Measurements from ENCODE around the gene IRS2. TPM values are rescaled to one million over a fixed set of nuclear protein-coding genes. Genes with fewer than 3 reads are reported as not detected.

The IRS2 gene
- polyA plus RNA-seq, 1 of the 3 experiments (the other 2 are of a cell fraction) = 7.0 TPM

- ChIA-PET CTCF (interaction anchor here (1.1 to 1.6 kb wide), 2 partner anchors 11 to 21 kb away, joined by 3 to 5 read pairs; no protein-coding TSS in a partner anchor), POLR2A (no interaction called here)
- Histone ChIP-seq H3F3A (replicated peaks; ENCODE audit: insufficient read depth) (no peaks in the 10 kb centered on the region), H3K9ac (no peak overlapping the region), H3K27me3 (ENCODE audit: insufficient read depth) (no peaks in the 10 kb centered on the region; the same call in 1 of the 2 replicates), H3K4me3 (ENCODE audit: low read depth in 2 of 2, low read length in 1 of 2) (no peak overlapping the region), H2AFZ (ENCODE audit: low read depth) (no peak overlapping the region), H3K4me2 (no peak overlapping the region), H3K9me2 (no peaks in the 10 kb centered on the region), H3K36me3 (replicated peaks in 1 of 2; ENCODE audit: control insufficient read depth in 1 of 2, insufficient read depth in 2 of 2, low read length in 1 of 2) (no peaks in the 10 kb centered on the region), H3K27ac (ENCODE audit: low read depth in 2 of 2, low read length in 1 of 2) (no peak overlapping the region), H4K20me1 (ENCODE audit: insufficient read depth) (no peaks in the 10 kb centered on the region), H3K79me2 (ENCODE audit: insufficient read depth) (no peaks in the 10 kb centered on the region), H3K4me1 (ENCODE audit: control insufficient read depth in 1 of 2, insufficient read depth in 2 of 2, low read depth in 1 of 2, low read length in 1 of 2) (peaks cover 0 to 18% of the 10 kb centered on the region in 2 experiments; a peak in 1 of 4 replicates), H3K9me3 (no peaks in the 10 kb centered on the region)
- no peak for TF ChIP-seq TCF12 (IDR thresholded peaks at IDR 0.05)
- TF ChIP-seq, protein P1, sequence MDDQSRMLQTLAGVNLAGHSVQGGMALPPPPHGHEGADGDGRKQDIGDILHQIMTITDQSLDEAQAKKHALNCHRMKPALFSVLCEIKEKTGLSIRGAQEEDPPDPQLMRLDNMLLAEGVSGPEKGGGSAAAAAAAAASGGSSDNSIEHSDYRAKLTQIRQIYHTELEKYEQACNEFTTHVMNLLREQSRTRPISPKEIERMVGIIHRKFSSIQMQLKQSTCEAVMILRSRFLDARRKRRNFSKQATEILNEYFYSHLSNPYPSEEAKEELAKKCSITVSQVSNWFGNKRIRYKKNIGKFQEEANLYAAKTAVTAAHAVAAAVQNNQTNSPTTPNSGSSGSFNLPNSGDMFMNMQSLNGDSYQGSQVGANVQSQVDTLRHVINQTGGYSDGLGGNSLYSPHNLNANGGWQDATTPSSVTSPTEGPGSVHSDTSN (IDR thresholded peaks at IDR 0.05) = no peak
- 83% methylated on average over 3 of the region's 3 CpGs for WGBS (ENCODE audit: low lambda C conversion rate)
- DNase-seq = no peak
These were observed 63.3 kb downstream of the IRS2 start for GRCh38 chr13:109723046-109723445.

DNA sequence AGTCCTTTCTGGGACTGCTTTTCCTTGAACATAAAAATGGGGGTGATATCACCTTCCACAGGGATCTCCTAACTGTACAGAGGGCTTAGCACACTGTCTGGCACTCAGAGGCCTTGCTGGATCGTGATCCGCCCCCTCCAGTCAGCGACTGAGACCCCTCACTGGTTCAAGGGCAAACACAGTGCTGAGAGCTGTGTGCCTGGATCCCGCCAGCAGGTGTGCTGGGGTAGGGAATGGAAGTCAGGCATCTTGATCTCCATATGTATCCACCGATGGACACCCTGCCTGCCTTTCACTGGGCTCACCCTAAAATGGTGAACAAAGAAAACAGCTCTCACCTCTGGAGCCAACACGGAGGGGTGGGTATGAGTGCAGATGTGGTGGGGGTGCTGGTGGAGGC lies 64.3 kb downstream of the IRS2 start:
- POLR2A ChIA-PET = no interaction called here
- Histone ChIP-seq H3K9me3 (no peaks in the 10 kb centered on the region), H3K9me2 (no peaks in the 10 kb centered on the region), H3K9ac (no peak overlapping the region), H3K79me2 (ENCODE audit: insufficient read depth) (no peaks in the 10 kb centered on the region), H3K4me2 (no peak overlapping the region), H4K20me1 (ENCODE audit: insufficient read depth) (no peaks in the 10 kb centered on the region), H3K4me3 (ENCODE audit: low read depth in 2 of 2, low read length in 1 of 2) (no peak overlapping the region), H3K4me1 (ENCODE audit: control insufficient read depth in 1 of 2, insufficient read depth in 2 of 2, low read depth in 1 of 2, low read length in 1 of 2) (peaks cover 0 to 14% of the 10 kb centered on the region in 2 experiments; a peak in 1 of 4 replicates), H3K27me3 (ENCODE audit: insufficient read depth) (no peaks in the 10 kb centered on the region; the same call in 1 of the 2 replicates), H3K27ac (ENCODE audit: low read depth in 2 of 2, low read length in 1 of 2) (no peak overlapping the region), H3K36me3 (replicated peaks in 1 of 2; ENCODE audit: control insufficient read depth in 1 of 2, insufficient read depth in 2 of 2, low read length in 1 of 2) (no peaks in the 10 kb centered on the region), H3F3A (replicated peaks; ENCODE audit: insufficient read depth) (no peaks in the 10 kb centered on the region), H2AFZ (ENCODE audit: low read depth) (no peak overlapping the region)
- CTCF ChIA-PET = interaction anchor here (1.6 kb wide), 1 partner anchor 10 kb away, joined by 3 read pairs; no protein-coding TSS in a partner anchor
- 77% methylated on average over 6 of the region's 6 CpGs for WGBS (ENCODE audit: low lambda C conversion rate)
- DNase-seq = no peak
- TF ChIP-seq IRF3 (IDR thresholded peaks at IDR 0.05; ENCODE audit: low read depth, low read length) = no peak
- TF ChIP-seq FOSL2 (IDR thresholded peaks at IDR 0.05; ENCODE audit: borderline replicate concordance, low read depth) = no peak
- no peak for TF ChIP-seq TEAD4 (IDR thresholded peaks at IDR 0.05; ENCODE audit: borderline replicate concordance, insufficient read depth)
- TF ChIP-seq ELF1 (IDR thresholded peaks at IDR 0.05) = no peak
- TF ChIP-seq SIN3A (IDR thresholded peaks at IDR 0.05; ENCODE audit: borderline replicate concordance, low read depth, low read length) = no peak
- no peak for TF ChIP-seq TAF1 (IDR thresholded peaks at IDR 0.05; ENCODE audit: borderline replicate concordance, low read depth, low read length)

DNA sequence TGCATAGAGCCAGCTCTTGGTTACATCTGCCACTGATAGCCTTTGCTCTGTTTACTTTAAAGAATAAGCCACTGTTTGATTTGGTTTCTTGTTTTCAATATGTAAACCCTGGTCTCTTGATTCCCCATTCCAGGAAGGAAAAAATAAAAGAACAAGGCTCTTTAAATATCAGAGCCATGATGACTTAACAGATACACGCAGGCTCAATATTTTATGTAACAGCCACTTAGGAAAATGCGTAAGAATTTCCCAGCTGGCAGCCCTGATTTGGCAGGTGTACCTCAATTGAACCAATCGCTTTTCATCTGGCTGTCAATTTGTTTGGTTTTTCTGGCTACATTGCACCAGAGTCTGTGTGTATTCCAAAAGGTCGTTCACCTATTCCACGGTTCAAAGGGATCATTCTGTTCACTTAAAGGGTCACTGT lies 65.6 kb downstream of the IRS2 start:
- no peak overlapping the region for H3K4me2 ChIP-seq
- TF ChIP-seq MXI1 (IDR thresholded peaks at IDR 0.05; ENCODE audit: low read depth, low read length) (no peak), FOXJ3 (CRISPR knock-in tag; IDR thresholded peaks at IDR 0.05) (no peak), RFX5 (IDR thresholded peaks at IDR 0.05; ENCODE audit: low read length) (no peak), RXRA (IDR thresholded peaks at IDR 0.05; ENCODE audit: borderline replicate concordance, low read depth) (no peak), ZBTB33 (IDR thresholded peaks at IDR 0.05; ENCODE audit: borderline replicate concordance, low read depth) (no peak), EP300 (IDR thresholded peaks at IDR 0.05; ENCODE audit: borderline replicate concordance in 1 of 2, low read depth in 1 of 2, low read length in 1 of 2) (no peak), ELF1 (IDR thresholded peaks at IDR 0.05) (no peak)
- TF ChIP-seq, protein P2, sequence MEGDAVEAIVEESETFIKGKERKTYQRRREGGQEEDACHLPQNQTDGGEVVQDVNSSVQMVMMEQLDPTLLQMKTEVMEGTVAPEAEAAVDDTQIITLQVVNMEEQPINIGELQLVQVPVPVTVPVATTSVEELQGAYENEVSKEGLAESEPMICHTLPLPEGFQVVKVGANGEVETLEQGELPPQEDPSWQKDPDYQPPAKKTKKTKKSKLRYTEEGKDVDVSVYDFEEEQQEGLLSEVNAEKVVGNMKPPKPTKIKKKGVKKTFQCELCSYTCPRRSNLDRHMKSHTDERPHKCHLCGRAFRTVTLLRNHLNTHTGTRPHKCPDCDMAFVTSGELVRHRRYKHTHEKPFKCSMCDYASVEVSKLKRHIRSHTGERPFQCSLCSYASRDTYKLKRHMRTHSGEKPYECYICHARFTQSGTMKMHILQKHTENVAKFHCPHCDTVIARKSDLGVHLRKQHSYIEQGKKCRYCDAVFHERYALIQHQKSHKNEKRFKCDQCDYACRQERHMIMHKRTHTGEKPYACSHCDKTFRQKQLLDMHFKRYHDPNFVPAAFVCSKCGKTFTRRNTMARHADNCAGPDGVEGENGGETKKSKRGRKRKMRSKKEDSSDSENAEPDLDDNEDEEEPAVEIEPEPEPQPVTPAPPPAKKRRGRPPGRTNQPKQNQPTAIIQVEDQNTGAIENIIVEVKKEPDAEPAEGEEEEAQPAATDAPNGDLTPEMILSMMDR (IDR thresholded peaks at IDR 0.05) = no peak

More for the DNA sequence above, 65.6 kb downstream of the IRS2 start:
- CTCF ChIA-PET = no interaction called here
- Histone ChIP-seq H3K9me3 (no peaks in the 10 kb centered on the region), H3K27ac (ENCODE audit: low read depth in 2 of 2, low read length in 1 of 2) (no peak overlapping the region), H3K36me3 (replicated peaks in 1 of 2; ENCODE audit: control insufficient read depth in 1 of 2, insufficient read depth in 2 of 2, low read length in 1 of 2) (no peaks in the 10 kb centered on the region), H3K79me2 (ENCODE audit: insufficient read depth) (no peaks in the 10 kb centered on the region), H3K9ac (no peak overlapping the region), H3K27me3 (ENCODE audit: insufficient read depth) (no peaks in the 10 kb centered on the region; the same call in 1 of the 2 replicates), H2AFZ (ENCODE audit: low read depth) (no peak overlapping the region), H3K4me1 (ENCODE audit: control insufficient read depth in 1 of 2, insufficient read depth in 2 of 2, low read depth in 1 of 2, low read length in 1 of 2) (peaks cover 0 to 10% of the 10 kb centered on the region in 2 experiments; a peak in 1 of 4 replicates), H3F3A (replicated peaks; ENCODE audit: insufficient read depth) (no peaks in the 10 kb centered on the region), H4K20me1 (ENCODE audit: insufficient read depth) (no peaks in the 10 kb centered on the region), H3K9me2 (no peaks in the 10 kb centered on the region), H3K4me3 (ENCODE audit: low read depth in 2 of 2, low read length in 1 of 2) (no peak overlapping the region)
- WGBS (ENCODE audit: low lambda C conversion rate) = 87% methylated on average over 5 of the region's 5 CpGs
- POLR2A ChIA-PET = no interaction called here
- no peak for DNase-seq

Data from SK-N-SH (cell line).